ENCODE data around the gene PCDH15.

The PCDH15 gene

GRCh38 chr10:53886325-53887300 lies 914.4 kb downstream of the PCDH15 start:
- DNase-seq (ENCODE audit: low read depth in 4 of 4, low spot score in 1 of 4), result no peak

- no peak for DNase-seq (ENCODE audit: low read depth in 4 of 4, low spot score in 1 of 4)
These were observed 936.2 kb downstream of the PCDH15 start for GRCh38 chr10:53864846-53865245.

- DNase-seq (ENCODE audit: low read depth in 4 of 4, low spot score in 1 of 4), result no peak
These were observed 948.4 kb downstream of the PCDH15 start for GRCh38 chr10:53852450-53853175.

- DNase-seq (ENCODE audit: low read depth in 4 of 4, low spot score in 1 of 4), result no peak
These were observed 954.2 kb downstream of the PCDH15 start for GRCh38 chr10:53846809-53847208.

GRCh38 chr10:53843736-53844362 lies 957.2 kb downstream of the PCDH15 start:
- DNase-seq (ENCODE audit: low read depth in 4 of 4, low spot score in 1 of 4), result no peak

- DNase-seq (ENCODE audit: low read depth in 4 of 4, low spot score in 1 of 4), result no peak
These were observed 959.4 kb downstream of the PCDH15 start for GRCh38 chr10:53841483-53842145.

GRCh38 chr10:53840653-53841052 lies 960.4 kb downstream of the PCDH15 start:
- no peak for DNase-seq (ENCODE audit: low read depth in 4 of 4, low spot score in 1 of 4)

- DNase-seq (ENCODE audit: low read depth in 4 of 4, low spot score in 1 of 4), result no peak
These were observed 961.5 kb downstream of the PCDH15 start for GRCh38 chr10:53839440-53840039.

GRCh38 chr10:53836638-53837037 lies 964.4 kb downstream of the PCDH15 start:
- no peak for DNase-seq (ENCODE audit: low read depth in 4 of 4, low spot score in 1 of 4)

GRCh38 chr10:53833908-53834307 lies 967.1 kb downstream of the PCDH15 start:
- no peak for DNase-seq (ENCODE audit: low read depth in 4 of 4, low spot score in 1 of 4)

GRCh38 chr10:53827261-53827660 lies 973.8 kb downstream of the PCDH15 start:
- DNase-seq (ENCODE audit: low read depth in 4 of 4, low spot score in 1 of 4), result no peak

GRCh38 chr10:53808677-53809372 lies 992.2 kb downstream of the PCDH15 start:
- no peak for DNase-seq (ENCODE audit: low read depth in 4 of 4, low spot score in 1 of 4)

GRCh38 chr10:53786236-53786900 lies 1014.7 kb downstream of the PCDH15 start:
- no peak for DNase-seq (ENCODE audit: low read depth in 4 of 4, low spot score in 1 of 4)

GRCh38 chr10:53771701-53772100 lies 1029.3 kb downstream of the PCDH15 start:
- DNase-seq (ENCODE audit: low read depth in 4 of 4, low spot score in 1 of 4), result no peak

GRCh38 chr10:53770903-53771302 lies 1030.1 kb downstream of the PCDH15 start:
- no peak for DNase-seq (ENCODE audit: low read depth in 4 of 4, low spot score in 1 of 4)

- no peak for DNase-seq (ENCODE audit: low read depth in 4 of 4, low spot score in 1 of 4)
These were observed 1035.7 kb downstream of the PCDH15 start for GRCh38 chr10:53765311-53765710.

GRCh38 chr10:53754596-53755250 lies 1046.3 kb downstream of the PCDH15 start:
- DNase-seq (ENCODE audit: low read depth in 4 of 4, low spot score in 1 of 4), result no peak

Measured in stimulated activated CD4-positive, alpha-beta T cell treated with anti-CD3 and anti-CD28 coated beads, Interleukin-1b, Interleukin-23, amount 100 ng/mL, for 24 hours (primary cell).